Pancreas (tissue), 10 donors: ENCODE measurements around the gene TERB1. TPM values are rescaled to one million over a fixed set of nuclear protein-coding genes. Genes with fewer than 3 reads are reported as not detected.
"Not testable (repeated sequence)": the region's sequence is repeated elsewhere in the genome, so short reads cannot be mapped to it uniquely, and the experiment has no call there.

Experiments
- ATAC-seq, 4 donors: fragments of 200-7000 bp; cut with Tn5 transposase; one replicate each; pipeline versions ENCODE4 v1.8.0 to v1.9.1; 2020; ENCODE audit warnings: mild to moderate bottlenecking in 4 of 4, moderate library complexity in 4 of 4
- DNase-seq, 6 donors: peaks; one replicate each; pipeline ENCODE4 v3.0.0-alpha.2; 2020
- FAIRE-seq: peaks from 2 replicates; lab custom pipeline; 2012; peaks lifted over from hg19 to GRCh38; lab: Jason Lieb, UNC
- H3K27ac ChIP-seq, 4 donors: fragments of 200-600 bp; sonication (generic); 1 replicate in 3 of 4; 2 replicates in 1 of 4; pipeline versions ENCODE4 v1.5.0 to v1.8.0; 2020
- H3K27me3 ChIP-seq, 4 donors: fragments of 200-600 bp; one replicate each; pipeline ENCODE4 v1.8.0; 2021
- H3K36me3 ChIP-seq, 3 donors: fragments of 200-600 bp; sonication (generic) in 1 of 3; one replicate each; pipeline versions ENCODE4 v1.5.0 to v1.8.0; 2020 to 2021
- H3K4me1 ChIP-seq, 3 donors: fragments of 200-600 bp; one replicate each; pipeline ENCODE4 v1.8.0; 2021
- H3K4me3 ChIP-seq, 4 donors: fragments of 200-600 bp; sonication (generic) in 2 of 4; one replicate each; pipeline versions ENCODE4 v1.5.0 to v1.8.0; 2020 to 2021
- H3K9me3 ChIP-seq, 4 donors: fragments of 200-600 bp; one replicate each; pipeline ENCODE4 v1.8.0; 2021
- WGBS, 2 donors: extraction: QIAGEN DNeasy Blood & Tissue Kit; methylation state at CpG; one replicate each; pipeline ENCODE4 v1.1.7; 2013; 5-methylcytosine and 5-hydroxymethylcytosine counted together
- intact Hi-C, 3 donors: fragments of 100-400 bp; cut with DNase I; formaldehyde crosslinking; loops; one replicate each; pipeline versions ENCODE4 v1.11.1 to v1.14.2; 2022
- polyA plus RNA-seq, 2 donors: library from polyadenylated mRNA; stranded (reverse); fragments of 200-250 nt; gene quantifications; one replicate each; pipeline ENCODE4 v1.2.3, GENCODE V29; 2013
- total RNA-seq, 6 donors: library from RNA; stranded (reverse); fragmentation: NEBNext Ultra II Directional in 4 of 6; extraction: Animal tissue kit (Norgen Biotek cat#: 25700) in 4 of 6; gene quantifications; one replicate each; pipeline versions ENCODE4 v1.2.1 to v1.2.4, GENCODE V29; 2021 to 2023
- TF ChIP-seq, protein P1 (sequence below), 4 donors: fragments of 200-600 bp; sonication (generic) in 3 of 4; IDR thresholded peaks; one replicate each; pipeline versions ENCODE4 v1.5.0 to v1.8.0; 2021; ENCODE audit warnings: antibody characterized with exemption in 4 of 4
- donor health status: healthy with polysubstance abuse.
- donor health status: DM: no; HTN: no; CAD: no; lungs with moderate emphysema.
- donor health status: DM: no; HTN: no; CAD: no.
- donor health status: control.
- donor health status: control.
- donor health status: Bipolar disorder and iron deficiency.
- donor health status: DM: yes; HTN: yes; CAD: no.
- donor health status: DM: no; HTN: no; CAD: no.
- donor health status: DM: no; HTN: no; CAD: no.
- donor health status: DM: yes; HTN: yes; CAD: no.

TERB1 gene
- total and polyA plus RNA-seq, 8 donors = not detected

GRCh38 chr16:66810391-66810790 is 9.0 kb upstream of the TERB1 start:
- Histone ChIP-seq H3K27ac (no peak overlapping the region), H3K36me3 (peaks cover 0 to 42% (median 6%) of the 10 kb centered on the region in 3 donors), H3K4me3 (no peak overlapping the region), H3K9me3 (no peaks in the 10 kb centered on the region), H3K27me3 (no peaks in the 10 kb centered on the region), H3K4me1 (no peaks in the 10 kb centered on the region)
- DNase-seq = no peak
- 92 to 94% methylated on average over 4 of the region's 4 CpGs for WGBS, 2 donors
- no peak for ATAC-seq
- intact Hi-C loops = no loop called here
- no peak for FAIRE-seq
- TF ChIP-seq, protein P1, sequence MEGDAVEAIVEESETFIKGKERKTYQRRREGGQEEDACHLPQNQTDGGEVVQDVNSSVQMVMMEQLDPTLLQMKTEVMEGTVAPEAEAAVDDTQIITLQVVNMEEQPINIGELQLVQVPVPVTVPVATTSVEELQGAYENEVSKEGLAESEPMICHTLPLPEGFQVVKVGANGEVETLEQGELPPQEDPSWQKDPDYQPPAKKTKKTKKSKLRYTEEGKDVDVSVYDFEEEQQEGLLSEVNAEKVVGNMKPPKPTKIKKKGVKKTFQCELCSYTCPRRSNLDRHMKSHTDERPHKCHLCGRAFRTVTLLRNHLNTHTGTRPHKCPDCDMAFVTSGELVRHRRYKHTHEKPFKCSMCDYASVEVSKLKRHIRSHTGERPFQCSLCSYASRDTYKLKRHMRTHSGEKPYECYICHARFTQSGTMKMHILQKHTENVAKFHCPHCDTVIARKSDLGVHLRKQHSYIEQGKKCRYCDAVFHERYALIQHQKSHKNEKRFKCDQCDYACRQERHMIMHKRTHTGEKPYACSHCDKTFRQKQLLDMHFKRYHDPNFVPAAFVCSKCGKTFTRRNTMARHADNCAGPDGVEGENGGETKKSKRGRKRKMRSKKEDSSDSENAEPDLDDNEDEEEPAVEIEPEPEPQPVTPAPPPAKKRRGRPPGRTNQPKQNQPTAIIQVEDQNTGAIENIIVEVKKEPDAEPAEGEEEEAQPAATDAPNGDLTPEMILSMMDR (IDR thresholded peaks at IDR 0.05) = no peak

DNA sequence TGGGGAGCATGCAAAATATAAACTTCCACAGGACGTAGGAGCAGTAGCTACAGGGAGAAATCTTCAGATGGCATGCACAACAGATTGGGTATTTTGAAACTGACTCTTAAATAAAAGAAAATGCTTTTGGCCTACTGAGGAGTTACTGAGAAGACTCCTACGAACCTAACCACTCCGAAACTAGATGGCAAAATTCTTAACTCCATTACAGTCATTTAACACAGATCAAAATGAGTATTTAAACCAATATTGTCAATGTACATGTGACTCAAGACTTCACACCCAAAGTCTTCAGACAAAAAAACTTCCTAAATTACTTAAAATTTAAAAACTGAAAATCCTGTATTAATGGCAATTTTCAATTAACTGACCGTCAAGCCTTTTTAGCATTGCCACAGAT is 8.4 kb upstream of the TERB1 start:
- peaks cover 0 to 48% (median 8%) of the 10 kb centered on the region in 3 donors for H3K36me3 ChIP-seq
- no peak overlapping the region for H3K4me3 ChIP-seq
- WGBS, 2 donors = 91 to 97% methylated on average over 4 of the region's 4 CpGs
- ATAC-seq (no peak), FAIRE-seq (no peak), DNase-seq (no peak)
- H3K4me1 ChIP-seq = no peaks in the 10 kb centered on the region
- intact Hi-C loops = no loop called here
- H3K9me3 ChIP-seq = no peaks in the 10 kb centered on the region
- TF ChIP-seq, protein P1 (IDR thresholded peaks at IDR 0.05) = no peak
- H3K27ac ChIP-seq = no peak overlapping the region
- no peaks in the 10 kb centered on the region for H3K27me3 ChIP-seq

- intact Hi-C loops = no loop called here
- H3K27ac ChIP-seq = no peak overlapping the region
These were observed 775 bp upstream of the TERB1 start for GRCh38 chr16:66802159-66802558.

DNA sequence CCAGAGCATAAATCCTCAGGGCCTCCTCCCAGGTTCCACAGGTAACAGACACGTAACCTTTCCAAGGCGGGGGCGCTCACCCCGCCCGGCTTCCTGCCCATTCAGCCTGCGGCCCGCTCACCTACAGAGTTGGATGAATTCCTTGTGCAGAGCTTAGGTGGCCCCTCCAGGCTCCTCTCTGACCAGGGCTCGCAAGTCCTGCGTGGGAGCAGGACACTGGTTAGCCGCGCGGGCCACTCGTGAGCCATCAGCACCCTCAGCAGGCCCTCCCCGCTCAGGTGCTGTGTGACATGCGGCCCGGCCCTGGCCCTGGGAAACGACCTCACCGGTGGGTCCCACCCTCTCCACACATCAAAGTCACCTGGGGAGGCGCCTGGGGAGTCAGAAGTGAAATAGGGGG is 528 bp downstream of the TERB1 start:
- TF ChIP-seq, protein P1 (IDR thresholded peaks at IDR 0.05) = no peak
- FAIRE-seq (no peak), DNase-seq (peak in 1 of 6 donors; percentile 53), ATAC-seq (no peak)
- intact Hi-C loops = no loop called here
- Histone ChIP-seq H3K4me1 (no peaks in the 10 kb centered on the region), H3K27me3 (no peaks in the 10 kb centered on the region), H3K4me3 (no peak overlapping the region), H3K9me3 (no peaks in the 10 kb centered on the region), H3K27ac (no peak overlapping the region), H3K36me3 (peaks cover 0 to 33% (median 6%) of the 10 kb centered on the region in 3 donors)
- WGBS, 2 donors = 92 to 94% methylated on average over 19 of the region's 19 CpGs

More at GRCh38 chr16:66802159-66802558, 775 bp upstream of the TERB1 start:
- DNase-seq (no peak), FAIRE-seq (no peak), ATAC-seq (no peak)
- TF ChIP-seq, protein P1 (IDR thresholded peaks at IDR 0.05) = no peak
- H3K36me3 ChIP-seq = peaks cover 0 to 40% (median 8%) of the 10 kb centered on the region in 3 donors
- 95 to 96% methylated on average over 5 of the region's 5 CpGs for WGBS, 2 donors
- H3K4me1 ChIP-seq = no peaks in the 10 kb centered on the region
- no peak overlapping the region for H3K4me3 ChIP-seq
- H3K9me3 ChIP-seq = no peaks in the 10 kb centered on the region
- H3K27me3 ChIP-seq = no peaks in the 10 kb centered on the region

GRCh38 chr16:66798161-66798560 is 3.2 kb downstream of the TERB1 start:
- DNase-seq (no peak), ATAC-seq (no peak), FAIRE-seq (no peak)
- H3K4me1 ChIP-seq = no peaks in the 10 kb centered on the region
- H3K9me3 ChIP-seq = no peaks in the 10 kb centered on the region
- no peak overlapping the region for H3K27ac ChIP-seq
- WGBS, 2 donors = 89 to 90% methylated on average over 2 of the region's 2 CpGs
- intact Hi-C loops = no loop called here
- TF ChIP-seq, protein P1 (IDR thresholded peaks at IDR 0.05) = no peak
- H3K27me3 ChIP-seq = no peaks in the 10 kb centered on the region
- peaks cover 0 to 12% (median 0%) of the 10 kb centered on the region in 3 donors for H3K36me3 ChIP-seq
- no peak overlapping the region for H3K4me3 ChIP-seq

DNA sequence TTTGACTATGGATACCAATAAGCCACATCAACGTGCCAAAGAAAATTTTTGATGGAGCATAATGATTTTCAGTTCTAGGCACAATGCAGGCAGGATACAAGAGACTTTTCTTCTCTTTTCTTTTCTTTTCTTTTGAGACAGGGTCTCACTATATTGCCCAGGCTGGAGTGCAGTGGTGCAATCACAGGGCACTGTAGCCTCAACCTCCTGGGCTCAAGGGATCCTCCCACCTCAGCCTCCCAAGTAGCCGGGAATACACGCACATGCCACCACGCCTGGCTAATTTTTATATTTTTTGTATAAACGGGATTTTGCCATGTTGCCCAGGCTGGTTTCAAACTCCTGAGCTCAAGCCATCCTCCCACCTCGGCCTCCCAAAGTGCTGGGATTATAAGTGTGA is 7.4 kb downstream of the TERB1 start:
- ATAC-seq, DNase-seq, intact Hi-C loops, H3K4me1 ChIP-seq, H3K27me3 ChIP-seq, H3K27ac ChIP-seq, H3K36me3 ChIP-seq, H3K4me3 ChIP-seq, FAIRE-seq, H3K9me3 ChIP-seq: not testable (repeated sequence)
- WGBS, 2 donors = 76 to 78% methylated on average over 6 of the region's 6 CpGs
